Dermis blood vessel endothelial cell (primary cell): Measurements from ENCODE around the gene MRPL50. TPM values are rescaled to one million over a fixed set of nuclear protein-coding genes. Genes with fewer than 3 reads are reported as not detected.

ENCODE experiments used
- total RNA-seq: library from RNA; depleted of rRNA; stranded (reverse); fragments of >200 nt; gene quantifications from 2 replicates; pipeline ENCODE4 v1.2.3, GENCODE V29; 2014

The MRPL50 gene
- total RNA-seq, 1 donor from 2014 or later: 15.5 TPM

Other genes with a start within 250 kb of the MRPL50 start
- gene BAAT, start 13.6 kb downstream of the MRPL50 start, total RNA-seq: not detected in 2 replicates
- gene ZNF189, start 233 bp upstream of the MRPL50 start, total RNA-seq: 31.3 and 33.8 TPM in 2 replicates
- under 0.01 TPM in 1 of 2 replicates, not detected in the other for gene ALDOB, start 37.2 kb upstream of the MRPL50 start, total RNA-seq
- gene RNF20, start 135.2 kb upstream of the MRPL50 start, total RNA-seq: 36.8 and 42.5 TPM in 2 replicates
- not detected in 2 replicates for gene PPP3R2, start 196.4 kb upstream of the MRPL50 start, total RNA-seq